HPDE6-E6E7 (cell line): ENCODE measurements around the gene DAB2IP.
"Not testable (repeated sequence)": the region's sequence is repeated elsewhere in the genome, so short reads cannot be mapped to it uniquely, and the experiment has no call there.

Source experiments
- DNase-seq: peaks from one replicate; pipeline ENCODE4 v3.0.0; 2011; ENCODE audit warnings: missing footprints; ENCODE audit errors: extremely low spot score

DAB2IP gene

GRCh38 chr9:121792476-121792875 lies 141.0 kb downstream of the DAB2IP start:
- DNase-seq, result not testable (repeated sequence)

- DNase-seq, result not testable (repeated sequence)
Measured at GRCh38 chr9:121794334-121794733, 142.9 kb downstream of the DAB2IP start.

- no peak for DNase-seq
Measured at GRCh38 chr9:121797081-121797480, 145.6 kb downstream of the DAB2IP start.

GRCh38 chr9:121798941-121799340 lies 147.5 kb downstream of the DAB2IP start:
- DNase-seq, result no peak

- no peak for DNase-seq
Measured at GRCh38 chr9:121800376-121800775, 148.9 kb downstream of the DAB2IP start.

GRCh38 chr9:121801579-121801978 lies 150.1 kb downstream of the DAB2IP start:
- DNase-seq, result no peak

GRCh38 chr9:121802753-121803152 lies 151.3 kb downstream of the DAB2IP start:
- no peak for DNase-seq

GRCh38 chr9:121807069-121807822 lies 155.8 kb downstream of the DAB2IP start:
- DNase-seq, result no peak

GRCh38 chr9:121807823-121808278 lies 156.4 kb downstream of the DAB2IP start:
- no peak for DNase-seq

- DNase-seq, result no peak
Measured at GRCh38 chr9:121808781-121809180, 157.3 kb downstream of the DAB2IP start.

GRCh38 chr9:121809356-121810050 lies 158.1 kb downstream of the DAB2IP start:
- DNase-seq, result no peak

- DNase-seq, result no peak
Measured at GRCh38 chr9:121810489-121810888, 159.1 kb downstream of the DAB2IP start.

- DNase-seq, result no peak
Measured at GRCh38 chr9:121811140-121811539, 159.7 kb downstream of the DAB2IP start.

- DNase-seq, result no peak
Measured at GRCh38 chr9:121811751-121812150, 160.3 kb downstream of the DAB2IP start.

- no peak for DNase-seq
Measured at GRCh38 chr9:121812159-121812735, 160.8 kb downstream of the DAB2IP start.

- no peak for DNase-seq
Measured at GRCh38 chr9:121813519-121814210, 162.2 kb downstream of the DAB2IP start.

- DNase-seq, result no peak
Measured at GRCh38 chr9:121814594-121814993, 163.2 kb downstream of the DAB2IP start.

- no peak for DNase-seq
Measured at GRCh38 chr9:121815084-121815483, 163.7 kb downstream of the DAB2IP start.

- DNase-seq, result no peak
Measured at GRCh38 chr9:121815546-121816448, 164.4 kb downstream of the DAB2IP start.

- DNase-seq, result no peak
Measured at GRCh38 chr9:121816449-121816817, 165.0 kb downstream of the DAB2IP start.

GRCh38 chr9:121816845-121817450 lies 165.5 kb downstream of the DAB2IP start:
- no peak for DNase-seq
